Small intestine (tissue), 7 donors: ENCODE data around the gene CDHR2. TPM values are rescaled to one million over a fixed set of nuclear protein-coding genes. Genes with fewer than 3 reads are reported as not detected.

ENCODE experiments used
- DNase-seq, 2 donors: peaks; one replicate each; pipeline versions ENCODE4 v3.0.0 to v3.0.0-alpha.2; 2013
- FAIRE-seq: peaks from 2 replicates; lab custom pipeline; 2012; peaks lifted over from hg19 to GRCh38; lab: Jason Lieb, UNC
- H3K27ac ChIP-seq, 3 donors: one replicate each; pipeline ENCODE4 v1.5.1; 2013; ENCODE audit warnings: low read length in 2 of 3, mild to moderate bottlenecking in 2 of 3, control low read depth in 1 of 3, inconsistent platforms in 1 of 3, low read depth in 1 of 3, moderate library complexity in 1 of 3
- H3K27me3 ChIP-seq, 3 donors: one replicate each; pipeline ENCODE4 v1.6.1; 2013; ENCODE audit warnings: low read length in 3 of 3, inconsistent platforms in 1 of 3; ENCODE audit not compliant: control insufficient read depth in 3 of 3, insufficient read depth in 3 of 3
- H3K36me3 ChIP-seq, 3 donors: one replicate each; pipeline ENCODE4 v1.6.1; 2013; ENCODE audit warnings: low read length in 3 of 3, inconsistent platforms in 1 of 3, low read depth in 1 of 3, mild to moderate bottlenecking in 1 of 3, moderate library complexity in 1 of 3; ENCODE audit not compliant: control insufficient read depth in 3 of 3, insufficient read depth in 2 of 3
- H3K4me1 ChIP-seq, 3 donors: one replicate each; pipeline ENCODE4 v1.6.1; 2013; ENCODE audit warnings: low read length in 2 of 3, inconsistent platforms in 1 of 3, low read depth in 1 of 3, mild to moderate bottlenecking in 1 of 3, moderate library complexity in 1 of 3; ENCODE audit not compliant: control insufficient read depth in 3 of 3, insufficient read depth in 2 of 3
- H3K4me3 ChIP-seq, 3 donors: one replicate each; pipeline ENCODE4 v1.5.1; 2013; ENCODE audit warnings: low read length in 3 of 3, control low read depth in 1 of 3, inconsistent platforms in 1 of 3, low read depth in 1 of 3, mild to moderate bottlenecking in 1 of 3, moderate library complexity in 1 of 3
- H3K9me3 ChIP-seq, 2 donors: one replicate each; pipeline ENCODE4 v1.6.1; 2013; ENCODE audit warnings: low read depth in 1 of 2, low read length in 1 of 2; ENCODE audit not compliant: control insufficient read depth in 2 of 2, insufficient read depth in 1 of 2
- WGBS, 3 donors: extraction: QIAGEN DNeasy Blood & Tissue Kit; methylation state at CpG; one replicate each; pipeline ENCODE4 v1.1.7; 2013; 5-methylcytosine and 5-hydroxymethylcytosine counted together
- polyA plus RNA-seq, 4 donors: library from polyadenylated mRNA; stranded (reverse) in 3 of 4; unstranded in 1 of 4; fragments of 200-250 nt in 3 of 4; fragments of 120-200 nt in 1 of 4; gene quantifications; one replicate each; pipeline versions ENCODE4 v1.2.1 to v1.2.3, GENCODE V29; 2013
- donor health status: healthy with polysubstance abuse.
- donor health status: control.
- donor health status: control.
- donor health status: Bipolar disorder and iron deficiency.
- donor health status: healthy.

The CDHR2 gene
- polyA plus RNA-seq, 4 donors: 50.1 to 545 (median 420) TPM

- no peak for DNase-seq
- H3K4me1 ChIP-seq: peaks cover 7 to 30% (median 15%) of the 10 kb centered on the region in 3 donors
- 64 to 74% (median 70%) methylated on average over 19 to 24 of the region's 24 CpGs for WGBS, 3 donors
- no peaks in the 10 kb centered on the region for H3K9me3 ChIP-seq
- H3K27ac ChIP-seq: peak overlapping the region in 2 of 3 donors; percentile 33 to 47
- no peak overlapping the region for H3K4me3 ChIP-seq
- no peaks in the 10 kb centered on the region for H3K27me3 ChIP-seq
- peaks cover 28 to 87% (median 38%) of the 10 kb centered on the region in 3 donors for H3K36me3 ChIP-seq
- no peak for FAIRE-seq
These were observed 17.9 kb upstream of the CDHR2 start for GRCh38 chr5:176530983-176531901.

DNA sequence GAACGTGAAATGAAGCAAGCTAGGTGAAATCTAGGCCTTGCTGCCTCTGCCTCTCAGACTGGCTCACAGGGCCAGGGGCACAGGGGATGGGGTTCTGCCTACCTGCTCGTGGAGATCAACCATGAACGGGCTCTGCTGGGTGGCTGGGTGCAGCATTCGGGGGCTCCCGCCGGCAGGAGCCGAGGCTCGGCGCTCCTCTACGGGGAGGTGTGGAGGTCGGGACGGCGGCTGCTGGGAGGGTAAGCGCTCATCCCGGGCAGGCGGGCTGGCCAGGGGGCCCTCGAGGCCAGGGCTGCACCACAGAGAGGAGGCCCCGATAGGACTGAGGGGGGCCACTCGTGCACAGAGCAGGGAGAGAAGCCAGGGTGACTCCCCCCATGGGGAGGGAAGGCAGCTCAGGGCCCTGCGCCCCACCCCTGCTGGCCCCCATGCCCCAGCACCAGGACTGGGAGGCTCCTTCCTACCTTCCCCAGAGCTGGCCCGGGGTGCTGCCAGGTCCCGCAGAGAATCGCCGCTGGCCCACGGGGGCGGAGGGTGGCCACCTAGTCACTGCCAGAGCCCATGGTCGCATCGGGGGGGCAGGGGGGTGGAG is 17.1 kb upstream of the CDHR2 start:
- Histone ChIP-seq H3K4me1 (peaks cover 7 to 30% (median 15%) of the 10 kb centered on the region in 3 donors), H3K4me3 (no peak overlapping the region), H3K27me3 (no peaks in the 10 kb centered on the region), H3K36me3 (peaks cover 28 to 82% (median 38%) of the 10 kb centered on the region in 3 donors), H3K27ac (no peak overlapping the region), H3K9me3 (no peaks in the 10 kb centered on the region)
- DNase-seq: no peak
- FAIRE-seq: no peak
- 78 to 89% (median 88%) methylated on average over 24 to 28 of the region's 28 CpGs for WGBS, 3 donors

DNA sequence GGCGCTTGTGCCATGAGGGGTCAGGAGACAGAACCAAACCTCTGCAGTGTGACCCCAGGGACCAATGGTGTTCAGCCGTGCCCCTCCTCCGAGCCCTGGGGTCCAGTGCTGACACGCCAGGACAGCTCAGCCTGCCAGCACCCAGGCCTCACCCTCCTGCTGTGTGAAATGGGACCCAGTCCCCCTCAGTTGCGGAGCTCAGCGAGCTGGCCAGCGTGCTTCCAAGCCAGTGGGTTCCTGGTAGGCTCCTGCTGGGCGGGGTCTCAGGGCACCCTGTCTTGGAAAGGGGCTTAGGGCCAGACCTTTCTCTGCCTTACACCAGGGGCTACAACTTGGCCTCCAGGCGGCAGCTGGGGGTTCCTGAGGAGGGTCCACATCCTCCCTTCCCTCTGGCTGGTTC is 16.3 kb upstream of the CDHR2 start:
- FAIRE-seq: no peak
- DNase-seq: no peak
- 85 to 89% (median 87%) methylated on average over 8 to 9 of the region's 9 CpGs for WGBS, 3 donors
- Histone ChIP-seq H3K4me3 (no peak overlapping the region), H3K9me3 (no peaks in the 10 kb centered on the region), H3K27me3 (no peaks in the 10 kb centered on the region), H3K36me3 (peaks cover 28 to 74% (median 31%) of the 10 kb centered on the region in 3 donors), H3K4me1 (peaks cover 7 to 30% (median 15%) of the 10 kb centered on the region in 3 donors), H3K27ac (peak overlapping the region in 1 of 3 donors; percentile 93)

- no peaks in the 10 kb centered on the region for H3K27me3 ChIP-seq
- FAIRE-seq (no peak), DNase-seq (peak in 1 of 2 donors; percentile 50)
- peak overlapping the region in 1 of 3 donors; percentile 11 for H3K4me3 ChIP-seq
- WGBS, 3 donors: 20% methylated on average over 8 of the region's 8 CpGs
- peaks cover 23 to 68% (median 27%) of the 10 kb centered on the region in 3 donors for H3K36me3 ChIP-seq
- H3K27ac ChIP-seq: peak overlapping the region; percentile 86 to 95 (median 93)
- no peaks in the 10 kb centered on the region for H3K9me3 ChIP-seq
- H3K4me1 ChIP-seq: peaks cover 7 to 34% (median 15%) of the 10 kb centered on the region in 3 donors
These were observed 15.8 kb upstream of the CDHR2 start for GRCh38 chr5:176533390-176533789.

DNA sequence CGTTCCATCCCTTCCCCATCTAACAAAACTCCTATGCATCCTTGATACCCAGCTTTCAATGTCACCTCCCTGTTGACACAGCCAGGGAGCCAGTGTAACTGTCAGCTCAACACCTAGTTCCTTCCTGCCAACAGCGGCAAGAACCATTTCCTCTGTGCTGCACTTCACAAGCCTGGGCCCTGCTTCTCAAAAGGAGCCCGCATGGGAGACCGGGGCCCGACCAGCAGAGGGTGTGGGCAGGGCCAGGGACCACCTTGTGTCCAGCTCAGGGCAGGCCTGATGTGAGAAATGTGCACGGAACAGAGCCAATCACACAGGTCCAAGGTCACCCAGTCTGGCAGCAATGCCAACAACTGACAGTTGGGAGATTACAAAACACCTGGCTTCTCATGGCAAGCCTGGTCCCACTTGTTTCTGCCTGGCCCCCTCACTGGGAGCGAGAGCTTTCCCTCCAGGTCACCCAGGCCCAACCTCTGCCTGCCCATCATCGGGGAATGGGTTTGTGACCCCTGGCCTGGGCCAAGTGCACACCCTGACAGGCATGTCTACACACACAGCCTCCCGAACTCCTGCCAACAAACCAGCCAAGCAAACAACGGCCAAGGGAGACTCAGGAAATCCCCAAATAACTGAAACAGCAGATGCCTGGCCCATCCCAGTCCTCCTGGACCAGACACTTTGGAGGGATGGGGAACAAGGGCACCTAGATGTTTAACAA is 15.1 kb upstream of the CDHR2 start:
- DNase-seq (peak; percentile 50 to 78), FAIRE-seq (no peak)
- Histone ChIP-seq H3K27ac (peak overlapping the region; percentile 86 to 95 (median 93)), H3K4me3 (peak overlapping the region in 2 of 3 donors; percentile 11 to 84), H3K36me3 (peaks cover 21 to 61% (median 22%) of the 10 kb centered on the region in 3 donors), H3K27me3 (no peaks in the 10 kb centered on the region), H3K4me1 (peaks cover 7 to 35% (median 15%) of the 10 kb centered on the region in 3 donors), H3K9me3 (no peaks in the 10 kb centered on the region)
- WGBS, 3 donors: 1 to 8% (median 3%) methylated on average over 10 of the region's 10 CpGs

GRCh38 chr5:176534640-176535039 is 14.5 kb upstream of the CDHR2 start:
- peak overlapping the region; percentile 86 to 95 (median 93) for H3K27ac ChIP-seq
- peak; percentile 37 to 75 for DNase-seq
- peaks cover 7 to 35% (median 15%) of the 10 kb centered on the region in 3 donors for H3K4me1 ChIP-seq
- H3K4me3 ChIP-seq: peak overlapping the region in 2 of 3 donors; percentile 6 to 84
- H3K27me3 ChIP-seq: no peaks in the 10 kb centered on the region
- WGBS, 3 donors: 11 to 45% (median 12%) methylated on average over 4 of the region's 4 CpGs
- H3K36me3 ChIP-seq: peaks cover 15 to 55% (median 17%) of the 10 kb centered on the region in 3 donors
- no peak for FAIRE-seq
- no peaks in the 10 kb centered on the region for H3K9me3 ChIP-seq

DNA sequence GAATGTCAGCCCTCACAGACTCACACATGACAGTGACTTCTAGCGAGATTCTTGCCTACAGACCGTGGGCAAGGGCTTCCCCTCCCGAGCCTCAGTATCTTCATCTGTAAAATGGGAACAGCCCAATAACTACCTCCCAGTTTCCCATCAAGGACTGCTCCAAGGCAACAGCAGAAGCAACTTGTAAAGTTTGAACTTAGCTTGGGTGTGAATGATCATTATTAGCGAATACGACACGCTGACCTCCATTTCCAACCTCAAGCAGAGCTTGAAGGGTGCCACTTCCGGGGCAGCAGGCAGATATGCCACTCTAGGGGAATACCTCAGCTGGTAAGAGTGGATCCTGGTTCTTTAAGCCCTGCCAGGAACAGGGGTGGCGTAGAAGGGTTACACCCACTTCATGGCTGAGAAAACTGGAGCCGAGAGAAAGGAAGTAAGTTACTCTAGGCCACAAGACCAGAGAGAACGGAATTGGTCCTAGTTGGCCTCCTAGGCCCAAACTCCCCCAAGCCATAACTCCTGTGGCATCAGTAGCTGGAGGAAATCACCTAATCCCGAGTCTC is 14.0 kb upstream of the CDHR2 start:
- Histone ChIP-seq H3K4me3 (peak overlapping the region; percentile 38 to 84 (median 73)), H3K4me1 (peaks cover 7 to 35% (median 15%) of the 10 kb centered on the region in 3 donors), H3K27ac (peak overlapping the region; percentile 86 to 95 (median 93)), H3K36me3 (peaks cover 14 to 52% (median 15%) of the 10 kb centered on the region in 3 donors), H3K9me3 (no peaks in the 10 kb centered on the region), H3K27me3 (no peaks in the 10 kb centered on the region)
- FAIRE-seq (no peak), DNase-seq (peak; percentile 62 to 83)
- 8 to 27% (median 11%) methylated on average over 11 of the region's 11 CpGs for WGBS, 3 donors
